Measurements from ENCODE around the gene VCAN. TPM values are rescaled to one million over a fixed set of nuclear protein-coding genes. Genes with fewer than 3 reads are reported as not detected.

VCAN gene
- total and polyA plus RNA-seq, 2 of the 4 experiments (the other 2 are of a cell fraction): 45.3 to 158 TPM

DNA sequence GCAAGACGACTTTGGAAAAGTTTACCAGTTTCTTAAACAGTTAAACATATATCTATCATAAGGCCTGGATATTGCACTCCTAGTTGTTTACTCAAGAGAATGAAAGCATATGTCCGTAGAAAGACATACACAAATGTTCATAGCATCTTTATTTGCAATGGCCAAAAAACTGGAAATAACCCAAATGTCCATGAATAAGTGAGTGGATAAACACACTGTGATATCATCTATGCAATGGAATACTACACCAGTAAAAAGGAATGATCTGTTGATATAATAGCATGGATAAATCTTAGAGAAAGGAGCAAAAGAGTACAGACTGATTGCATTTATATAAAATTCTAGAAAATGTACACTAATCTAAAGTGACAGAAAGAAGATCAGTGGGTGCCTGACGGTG, 28.0 kb upstream of the VCAN start:
- no peak overlapping the region for H2BK5ac ChIP-seq (ENCODE audit: low read depth, low read length, poor library complexity, severe bottlenecking)
- DNase-seq: peak; percentile 58
- no peaks in the 10 kb centered on the region for H3K36me3 ChIP-seq (ENCODE audit: control insufficient read depth, insufficient read depth, low read length)
- H2BK120ac ChIP-seq (ENCODE audit: low read depth, low read length): no peak overlapping the region
- intact Hi-C loops (cut with micrococcal nuclease) (no loop called here), in situ Hi-C loops (cut with MboI; ENCODE audit: low sequenced_read_pairs) (loop anchor here (25.0 kb wide), 1 partner anchor 806 kb away; no protein-coding TSS in a partner anchor), dilution Hi-C loops (cut with HindIII; ENCODE audit: low sequenced_read_pairs, unreplicated experiment) (no loop called here)
- POLR2A ChIA-PET (ENCODE audit: unreplicated experiment): no interaction called here
- no peaks in the 10 kb centered on the region for H3K27me3 ChIP-seq (ENCODE audit: control insufficient read depth, insufficient read depth, low read length)
- no peaks in the 10 kb centered on the region for H3K9me1 ChIP-seq (ENCODE audit: insufficient read depth, low read length)
- no peaks in the 10 kb centered on the region for H4K20me1 ChIP-seq (ENCODE audit: insufficient read depth, low read length)
- no TSS peak for BruUV-seq (replicated peaks)
- no peak overlapping the region for H4K5ac ChIP-seq (ENCODE audit: low read depth, low read length)
- CTCF ChIA-PET: no interaction called here
- H2BK20ac ChIP-seq (ENCODE audit: low read depth, low read length): no peak overlapping the region
- no peak overlapping the region for H2BK15ac ChIP-seq (ENCODE audit: low read depth, low read length)
- H4K8ac ChIP-seq (ENCODE audit: low read depth in 2 of 2, low read length in 2 of 2): no peak overlapping the region
- no peak overlapping the region for H3K18ac ChIP-seq (ENCODE audit: low read depth, low read length)
- TF ChIP-seq FOS (IDR thresholded peaks at IDR 0.05; ENCODE audit: low read depth, low read length): no peak
- TF ChIP-seq RFX5 (IDR thresholded peaks at IDR 0.05; ENCODE audit: low read depth, low read length): no peak
- no peak for TF ChIP-seq BHLHE40 (IDR thresholded peaks at IDR 0.05; ENCODE audit: low read depth, low read length)
- TF ChIP-seq, protein P1, sequence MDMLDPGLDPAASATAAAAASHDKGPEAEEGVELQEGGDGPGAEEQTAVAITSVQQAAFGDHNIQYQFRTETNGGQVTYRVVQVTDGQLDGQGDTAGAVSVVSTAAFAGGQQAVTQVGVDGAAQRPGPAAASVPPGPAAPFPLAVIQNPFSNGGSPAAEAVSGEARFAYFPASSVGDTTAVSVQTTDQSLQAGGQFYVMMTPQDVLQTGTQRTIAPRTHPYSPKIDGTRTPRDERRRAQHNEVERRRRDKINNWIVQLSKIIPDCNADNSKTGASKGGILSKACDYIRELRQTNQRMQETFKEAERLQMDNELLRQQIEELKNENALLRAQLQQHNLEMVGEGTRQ (IDR thresholded peaks at IDR 0.05; ENCODE audit: low read depth, low read length): no peak
- TF ChIP-seq RCOR1 (IDR thresholded peaks at IDR 0.05; ENCODE audit: insufficient replicate concordance, low read length): no peak
- TF ChIP-seq CHD1 (IDR thresholded peaks at IDR 0.05; ENCODE audit: low read depth, low read length): no peak
- no peak for TF ChIP-seq MAZ (IDR thresholded peaks at IDR 0.05; ENCODE audit: borderline replicate concordance, low read depth, low read length)
- no peak for TF ChIP-seq RAD21 (IDR thresholded peaks at IDR 0.05; ENCODE audit: low read length)
- no peak for TF ChIP-seq MAFK (IDR thresholded peaks at IDR 0.05; ENCODE audit: low read depth, low read length)
- no peak for TF ChIP-seq SMC3 (IDR thresholded peaks at IDR 0.05; ENCODE audit: low read depth, low read length)
- TF ChIP-seq CEBPB (IDR thresholded peaks at IDR 0.05; ENCODE audit: low read depth, low read length): no peak
- peaks cover 2% of the 10 kb centered on the region; the same call in 1 of the 2 replicates for H3K4me1 ChIP-seq (ENCODE audit: control insufficient read depth, insufficient read depth, low read length)
- no CpG with 5 or more reads among the region's 3 CpGs for WGBS, 2 experiments (ENCODE audit: extremely low coverage in 2 of 2, insufficient read length in 1 of 2)
- H4K91ac ChIP-seq (ENCODE audit: insufficient read depth, low read depth, low read length): no peak overlapping the region
- H3K4me2 ChIP-seq (ENCODE audit: low read depth, low read length): no peak overlapping the region
- H2AK5ac ChIP-seq (ENCODE audit: low read depth, low read length): no peak overlapping the region
- no peak overlapping the region for H2AFZ ChIP-seq (replicated peaks; ENCODE audit: low read length, poor library complexity)
- no peak overlapping the region for H3K14ac ChIP-seq (replicated peaks; ENCODE audit: low read depth, low read length)
- no peaks in the 10 kb centered on the region for H3K79me1 ChIP-seq (ENCODE audit: low read depth in 1 of 2, low read length in 2 of 2)
- peak; percentile 54 for ATAC-seq (ENCODE audit: low read depth)
- H3K23ac ChIP-seq (ENCODE audit: low read depth, low read length): no peak overlapping the region
- H3K9me3 ChIP-seq (ENCODE audit: control insufficient read depth, insufficient read depth, low read length): no peaks in the 10 kb centered on the region
- H3K27ac ChIP-seq (ENCODE audit: insufficient read depth, low read length): no peak overlapping the region
- no peak overlapping the region for H3K4ac ChIP-seq (ENCODE audit: low read depth, low read length)
- no peak overlapping the region for H2AK9ac ChIP-seq (replicated peaks; ENCODE audit: low read depth, low read length, poor library complexity)
- no peak overlapping the region for H3K9ac ChIP-seq (ENCODE audit: low read depth, low read length)
- no peak overlapping the region for H3K4me3 ChIP-seq (ENCODE audit: insufficient read depth, low read depth, low read length)
- no peak overlapping the region for H3K56ac ChIP-seq (ENCODE audit: extremely low read depth, insufficient read depth, low read length)

Data from IMR-90 (cell line).